Measurements from ENCODE around the gene ZNF608.
A peak's percentile ranks its signal among the peaks of the same experiment; 100 is the strongest.

Gene ZNF608

DNA sequence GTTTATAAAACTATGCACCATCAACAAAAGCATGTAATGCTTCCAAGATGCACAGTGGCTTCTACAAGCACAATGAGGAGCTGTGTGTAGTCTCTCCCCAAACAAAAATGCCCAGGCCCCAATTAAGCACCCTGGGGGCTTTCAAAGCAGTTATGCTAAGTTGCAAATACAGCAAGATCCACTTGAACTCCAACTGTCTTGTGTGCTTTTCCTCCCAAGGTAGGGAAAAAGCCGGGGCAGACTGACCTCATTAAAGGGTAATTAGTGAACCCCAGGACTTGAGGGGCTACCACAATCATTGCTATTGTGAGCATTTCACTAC is 13.1 kb downstream of the ZNF608 start:
- Histone ChIP-seq H3K4me1 (ENCODE audit: control insufficient read depth, insufficient read depth, low read length) (peaks cover 35% of the 10 kb centered on the region), H3K36me3 (ENCODE audit: control insufficient read depth, insufficient read depth, low read length, severe bottlenecking) (no peaks in the 10 kb centered on the region), H3K4me3 (ENCODE audit: low read length) (no peak overlapping the region), H3K9ac (ENCODE audit: low read length) (no peak overlapping the region), H3K27me3 (replicated peaks; ENCODE audit: control insufficient read depth, insufficient read depth, low read length) (no peaks in the 10 kb centered on the region), H3K9me3 (ENCODE audit: control insufficient read depth, low read length) (no peaks in the 10 kb centered on the region)
- DNase-seq (ENCODE audit: low read depth), result no peak

DNA sequence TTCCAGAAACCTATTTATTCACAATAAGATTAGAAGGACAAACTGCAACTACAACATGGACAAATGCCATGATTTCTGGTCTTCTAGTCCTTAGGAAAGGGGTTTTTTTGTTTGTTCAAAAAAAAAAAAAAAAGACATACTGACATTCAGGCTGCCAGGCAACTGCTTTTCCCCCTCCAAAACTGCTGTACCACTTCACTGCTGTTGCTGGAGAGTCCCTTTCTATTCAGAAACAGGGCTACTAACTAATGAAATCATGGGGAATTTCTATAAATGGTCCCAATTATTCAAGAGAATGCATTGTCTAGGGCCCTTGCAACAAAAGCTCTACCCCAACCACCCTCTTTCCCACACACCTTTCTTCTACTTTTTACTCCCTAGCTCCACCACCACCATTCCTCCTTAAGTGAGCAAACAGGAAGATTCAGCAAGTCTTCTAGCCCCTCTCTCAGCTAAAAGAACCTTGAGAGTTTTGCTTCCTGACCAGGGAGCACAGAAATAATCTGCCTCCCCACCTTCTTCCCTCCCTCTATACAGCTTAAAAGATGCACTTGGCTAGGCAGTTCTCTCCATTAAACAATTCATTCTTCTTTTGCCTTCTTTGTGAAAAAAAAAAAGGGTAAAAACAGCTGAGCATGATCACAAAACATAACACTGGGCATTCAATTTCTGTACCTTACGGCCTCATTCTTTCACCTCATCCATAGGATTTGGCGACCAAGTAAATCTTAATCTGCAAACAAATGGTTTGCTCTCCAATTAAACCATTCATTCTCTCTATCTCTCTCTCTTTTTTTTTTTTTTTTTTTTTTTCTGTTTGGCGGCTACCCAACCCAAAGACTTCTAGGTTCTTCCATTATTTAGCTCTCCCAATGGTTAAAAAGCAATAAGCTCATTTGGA is 13.8 kb downstream of the ZNF608 start:
- no peak overlapping the region for H3K9ac ChIP-seq (ENCODE audit: low read length)
- no peak overlapping the region for H3K4me3 ChIP-seq (ENCODE audit: low read length)
- H3K36me3 ChIP-seq (ENCODE audit: control insufficient read depth, insufficient read depth, low read length, severe bottlenecking), result no peaks in the 10 kb centered on the region
- H3K4me1 ChIP-seq (ENCODE audit: control insufficient read depth, insufficient read depth, low read length), result peaks cover 35% of the 10 kb centered on the region
- no peak for DNase-seq (ENCODE audit: low read depth)
- no peaks in the 10 kb centered on the region for H3K27me3 ChIP-seq (replicated peaks; ENCODE audit: control insufficient read depth, insufficient read depth, low read length)
- H3K9me3 ChIP-seq (ENCODE audit: control insufficient read depth, low read length), result no peaks in the 10 kb centered on the region

DNA sequence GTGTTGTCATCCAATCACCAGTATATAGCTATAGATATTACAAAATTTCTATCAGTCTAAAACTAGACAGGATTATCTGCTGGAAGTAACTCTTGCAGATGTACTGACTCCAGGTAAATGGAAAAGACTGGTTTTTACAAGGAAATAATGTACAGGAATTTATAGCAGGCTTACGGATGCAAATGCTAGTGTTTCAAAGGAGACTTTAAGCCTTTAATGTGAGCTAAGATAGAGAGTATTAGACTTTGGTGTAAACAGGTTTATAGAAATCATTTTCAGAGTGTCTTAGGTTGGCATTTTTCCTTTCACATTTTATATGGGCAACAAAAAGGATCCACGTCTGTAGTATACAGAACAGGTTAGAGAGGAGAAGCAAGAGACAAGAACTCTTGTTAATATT is 16.1 kb downstream of the ZNF608 start:
- no peaks in the 10 kb centered on the region for H3K36me3 ChIP-seq (ENCODE audit: control insufficient read depth, insufficient read depth, low read length, severe bottlenecking)
- H3K9me3 ChIP-seq (ENCODE audit: control insufficient read depth, low read length), result no peaks in the 10 kb centered on the region
- H3K4me1 ChIP-seq (ENCODE audit: control insufficient read depth, insufficient read depth, low read length), result peaks cover 27% of the 10 kb centered on the region
- H3K27me3 ChIP-seq (replicated peaks; ENCODE audit: control insufficient read depth, insufficient read depth, low read length), result no peaks in the 10 kb centered on the region
- no peak overlapping the region for H3K4me3 ChIP-seq (ENCODE audit: low read length)
- H3K9ac ChIP-seq (ENCODE audit: low read length), result no peak overlapping the region
- no peak for DNase-seq (ENCODE audit: low read depth)

DNA sequence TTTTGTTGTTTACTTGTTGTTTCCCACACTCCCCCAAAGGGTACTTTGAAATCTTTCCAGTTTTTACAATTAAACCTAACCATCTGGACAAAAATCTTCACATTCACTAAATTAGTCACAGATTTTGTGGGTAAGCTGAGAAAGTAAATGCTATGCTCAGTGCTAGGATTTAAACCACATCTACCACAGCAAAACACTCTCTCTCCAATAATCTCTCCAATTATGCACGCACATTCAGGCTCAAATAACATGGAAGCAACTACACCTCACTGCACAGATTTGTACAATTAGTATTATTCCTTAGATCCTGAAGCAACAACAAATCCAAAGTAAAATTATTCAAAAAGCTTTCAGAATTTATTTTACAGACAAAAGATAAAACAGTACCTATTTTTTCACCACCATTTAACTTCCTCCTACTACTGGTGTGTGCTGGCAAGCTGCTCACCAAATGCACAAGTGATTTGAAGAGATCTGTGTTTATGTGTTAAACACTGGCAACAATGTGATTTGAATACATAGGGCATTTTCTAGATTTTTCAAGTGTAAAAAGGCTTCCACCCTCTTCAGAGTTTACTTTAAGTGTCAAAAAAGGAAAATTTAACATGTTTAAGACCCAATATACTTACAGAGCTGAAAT is 16.6 kb downstream of the ZNF608 start:
- Histone ChIP-seq H3K9me3 (ENCODE audit: control insufficient read depth, low read length) (no peaks in the 10 kb centered on the region), H3K4me3 (ENCODE audit: low read length) (no peak overlapping the region), H3K4me1 (ENCODE audit: control insufficient read depth, insufficient read depth, low read length) (peaks cover 25% of the 10 kb centered on the region), H3K9ac (ENCODE audit: low read length) (no peak overlapping the region), H3K27me3 (replicated peaks; ENCODE audit: control insufficient read depth, insufficient read depth, low read length) (no peaks in the 10 kb centered on the region), H3K36me3 (ENCODE audit: control insufficient read depth, insufficient read depth, low read length, severe bottlenecking) (no peaks in the 10 kb centered on the region)
- DNase-seq (ENCODE audit: low read depth), result peak; percentile 17

DNA sequence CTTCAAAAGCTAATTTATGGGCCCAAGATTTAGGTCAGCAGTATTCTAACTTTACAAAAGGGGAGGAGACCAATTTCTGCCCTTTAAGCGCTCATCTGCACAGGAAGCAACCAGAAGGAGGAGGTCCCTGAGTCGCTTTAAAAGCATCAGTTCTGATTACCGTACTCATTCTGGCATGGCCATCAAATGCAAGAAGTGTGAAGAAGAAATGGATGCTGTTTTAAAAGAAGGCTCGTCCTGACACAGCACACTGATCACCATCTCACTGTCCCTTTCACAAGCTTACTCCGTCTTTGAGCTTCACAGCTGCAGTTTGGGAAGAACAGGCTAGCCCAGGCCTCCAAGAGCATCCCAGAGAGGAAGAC is 17.5 kb downstream of the ZNF608 start:
- Histone ChIP-seq H3K36me3 (ENCODE audit: control insufficient read depth, insufficient read depth, low read length, severe bottlenecking) (no peaks in the 10 kb centered on the region), H3K4me3 (ENCODE audit: low read length) (no peak overlapping the region), H3K9ac (ENCODE audit: low read length) (no peak overlapping the region), H3K4me1 (ENCODE audit: control insufficient read depth, insufficient read depth, low read length) (peaks cover 16% of the 10 kb centered on the region), H3K9me3 (ENCODE audit: control insufficient read depth, low read length) (no peaks in the 10 kb centered on the region), H3K27me3 (replicated peaks; ENCODE audit: control insufficient read depth, insufficient read depth, low read length) (no peaks in the 10 kb centered on the region)
- no peak for DNase-seq (ENCODE audit: low read depth)

DNA sequence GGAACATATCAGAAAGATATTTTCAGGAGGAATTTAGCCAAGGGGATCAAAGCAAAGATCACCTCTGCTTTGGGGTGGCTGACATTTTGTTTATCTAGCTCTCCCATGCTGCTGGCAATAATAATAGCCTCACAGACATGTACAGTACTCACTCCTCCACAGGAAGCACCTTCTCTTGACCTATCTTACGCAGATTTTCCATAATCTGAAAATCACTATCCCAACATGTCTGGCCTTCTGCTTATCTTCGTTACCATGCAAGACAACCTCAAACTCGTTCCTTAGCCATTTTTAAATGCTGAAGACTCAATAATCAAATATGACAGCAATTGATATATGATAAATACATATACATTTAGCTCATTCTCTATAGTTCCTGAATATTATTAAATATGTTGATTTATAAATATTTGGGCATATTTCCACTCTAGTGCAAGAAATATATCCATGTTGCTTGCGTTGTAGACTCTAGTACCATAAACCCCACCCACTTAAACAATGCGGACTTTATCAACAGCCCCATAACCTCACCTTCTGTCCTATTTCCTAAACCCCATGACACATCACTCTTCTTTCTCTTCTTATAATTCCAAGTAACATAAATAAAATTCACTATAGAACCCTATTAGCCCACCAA is 18.0 kb downstream of the ZNF608 start:
- no peak overlapping the region for H3K4me3 ChIP-seq (ENCODE audit: low read length)
- DNase-seq (ENCODE audit: low read depth), result no peak
- H3K36me3 ChIP-seq (ENCODE audit: control insufficient read depth, insufficient read depth, low read length, severe bottlenecking), result no peaks in the 10 kb centered on the region
- no peak overlapping the region for H3K9ac ChIP-seq (ENCODE audit: low read length)
- peaks cover 16% of the 10 kb centered on the region for H3K4me1 ChIP-seq (ENCODE audit: control insufficient read depth, insufficient read depth, low read length)
- H3K9me3 ChIP-seq (ENCODE audit: control insufficient read depth, low read length), result no peaks in the 10 kb centered on the region
- no peaks in the 10 kb centered on the region for H3K27me3 ChIP-seq (replicated peaks; ENCODE audit: control insufficient read depth, insufficient read depth, low read length)

DNA sequence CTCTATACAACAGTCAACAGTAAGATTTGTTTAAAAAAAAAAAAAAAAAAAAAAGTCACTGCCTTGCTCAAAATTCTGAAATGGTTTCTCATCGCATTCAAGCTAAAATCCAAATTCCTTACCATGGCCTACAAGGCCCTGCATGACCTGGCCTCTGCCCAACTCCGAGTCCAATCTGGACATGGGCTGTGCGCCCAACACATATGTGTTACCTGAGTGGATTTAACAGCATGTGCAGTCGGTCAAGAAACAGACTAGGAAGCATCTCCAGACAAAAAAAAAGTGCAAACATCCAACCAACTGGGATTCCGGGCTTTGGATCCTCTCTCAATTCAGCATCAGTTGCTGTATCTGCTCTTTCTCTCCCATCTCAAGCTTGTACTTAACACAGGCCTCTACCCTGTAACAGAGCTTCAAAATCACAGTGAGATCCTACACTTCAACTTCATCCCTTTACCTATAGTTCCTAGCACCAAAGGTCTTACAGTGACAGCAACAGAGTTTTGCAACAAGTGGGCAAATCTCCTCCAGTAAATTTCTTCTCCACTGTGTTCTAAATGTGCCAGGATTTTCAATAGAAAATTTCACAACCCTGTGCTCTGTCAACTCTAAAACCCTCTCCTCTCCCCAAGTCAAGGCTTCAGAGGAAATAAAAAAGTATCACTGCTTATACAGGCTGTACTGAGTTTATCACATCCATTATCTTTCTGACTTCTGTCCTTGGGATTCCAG is 19.6 kb downstream of the ZNF608 start:
- Histone ChIP-seq H3K4me1 (ENCODE audit: control insufficient read depth, insufficient read depth, low read length) (peaks cover 8% of the 10 kb centered on the region), H3K27me3 (replicated peaks; ENCODE audit: control insufficient read depth, insufficient read depth, low read length) (no peaks in the 10 kb centered on the region), H3K9ac (ENCODE audit: low read length) (no peak overlapping the region), H3K4me3 (ENCODE audit: low read length) (no peak overlapping the region), H3K36me3 (ENCODE audit: control insufficient read depth, insufficient read depth, low read length, severe bottlenecking) (no peaks in the 10 kb centered on the region), H3K9me3 (ENCODE audit: control insufficient read depth, low read length) (no peaks in the 10 kb centered on the region)
- no peak for DNase-seq (ENCODE audit: low read depth)

DNA sequence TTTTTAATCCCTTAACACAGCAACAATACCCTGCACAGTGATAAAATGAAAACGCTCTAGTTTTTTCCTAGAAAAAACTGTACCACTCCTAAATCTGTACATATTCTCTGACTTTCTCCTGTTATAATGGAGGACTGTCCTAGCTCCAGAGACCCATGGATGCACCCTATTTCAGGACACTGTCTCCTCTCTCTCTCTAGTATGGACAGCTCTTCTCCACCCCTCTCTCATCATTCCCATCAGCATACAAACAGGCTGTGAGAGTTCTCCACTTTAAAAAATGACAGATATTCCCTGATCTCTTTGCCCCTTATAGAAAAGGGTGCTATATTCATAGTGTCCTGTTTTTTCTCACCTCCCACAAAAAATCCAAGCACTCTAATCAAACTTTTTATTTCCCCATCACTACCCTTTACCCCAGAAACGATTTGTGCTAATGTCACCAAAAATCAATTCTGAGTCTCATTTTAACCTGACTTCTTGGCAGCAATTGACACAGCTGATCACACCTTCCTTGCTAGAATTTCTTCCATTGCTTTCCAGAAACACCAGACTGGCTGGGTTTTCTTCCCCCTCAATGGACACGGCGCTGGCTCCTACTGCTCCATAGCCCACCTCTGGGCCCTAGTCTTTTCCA is 20.7 kb downstream of the ZNF608 start:
- Histone ChIP-seq H3K9me3 (ENCODE audit: control insufficient read depth, low read length) (no peaks in the 10 kb centered on the region), H3K36me3 (ENCODE audit: control insufficient read depth, insufficient read depth, low read length, severe bottlenecking) (no peaks in the 10 kb centered on the region), H3K9ac (ENCODE audit: low read length) (no peak overlapping the region), H3K4me1 (ENCODE audit: control insufficient read depth, insufficient read depth, low read length) (peaks cover 12% of the 10 kb centered on the region), H3K4me3 (ENCODE audit: low read length) (no peak overlapping the region), H3K27me3 (replicated peaks; ENCODE audit: control insufficient read depth, insufficient read depth, low read length) (no peaks in the 10 kb centered on the region)
- DNase-seq (ENCODE audit: low read depth), result no peak

DNA sequence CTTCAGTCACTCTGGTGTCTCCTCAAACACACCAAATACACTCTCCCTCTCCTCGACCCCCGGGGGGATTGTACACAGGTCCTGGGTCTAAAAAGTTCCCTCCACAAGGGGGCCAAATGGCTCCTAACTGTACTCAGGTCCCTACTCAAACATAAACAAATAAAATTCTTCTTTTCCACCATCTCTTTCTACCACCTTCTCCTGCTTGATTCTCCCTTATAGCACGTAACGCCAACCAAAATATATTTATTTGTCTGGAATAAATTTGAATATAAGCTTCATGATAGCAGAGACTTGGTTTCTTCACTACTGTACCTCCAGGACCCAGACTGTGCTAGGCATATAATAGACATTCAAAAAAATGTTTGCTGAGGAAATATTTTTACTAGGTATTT is 21.4 kb downstream of the ZNF608 start:
- H3K9me3 ChIP-seq (ENCODE audit: control insufficient read depth, low read length), result no peaks in the 10 kb centered on the region
- peaks cover 12% of the 10 kb centered on the region for H3K4me1 ChIP-seq (ENCODE audit: control insufficient read depth, insufficient read depth, low read length)
- H3K36me3 ChIP-seq (ENCODE audit: control insufficient read depth, insufficient read depth, low read length, severe bottlenecking), result no peaks in the 10 kb centered on the region
- DNase-seq (ENCODE audit: low read depth), result no peak
- H3K9ac ChIP-seq (ENCODE audit: low read length), result no peak overlapping the region
- no peaks in the 10 kb centered on the region for H3K27me3 ChIP-seq (replicated peaks; ENCODE audit: control insufficient read depth, insufficient read depth, low read length)
- H3K4me3 ChIP-seq (ENCODE audit: low read length), result no peak overlapping the region

DNA sequence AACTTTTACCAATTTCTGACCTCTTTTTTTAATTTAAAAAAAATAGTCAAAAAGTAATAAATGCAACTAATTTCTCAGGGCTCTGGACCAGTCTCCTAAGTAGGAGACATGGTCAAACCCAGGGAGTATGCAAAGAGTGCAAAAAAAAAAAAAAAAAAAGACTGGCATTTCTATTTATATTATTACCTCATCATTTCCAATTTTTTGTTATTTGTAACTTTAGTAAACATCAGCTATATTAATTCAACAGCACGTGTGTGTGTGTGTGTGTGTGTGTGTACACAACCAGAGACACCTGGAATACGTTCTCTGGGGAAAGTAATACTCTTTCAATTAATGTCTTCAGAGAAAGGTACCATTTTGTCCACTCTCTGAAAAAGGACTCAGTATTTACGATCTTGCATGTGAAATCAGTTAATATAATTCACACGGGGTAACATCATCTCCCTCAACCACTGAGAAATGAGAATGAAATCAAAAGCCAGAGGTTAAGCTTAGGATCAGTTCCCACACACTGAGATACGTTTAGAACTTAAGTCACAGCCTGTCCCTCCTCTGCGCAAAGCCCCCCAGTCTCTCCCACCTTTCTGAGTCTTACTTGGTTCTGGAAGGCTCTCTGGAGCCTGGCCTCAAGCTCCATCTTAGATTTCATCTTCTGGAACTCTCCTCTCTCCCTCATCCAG is 21.9 kb downstream of the ZNF608 start:
- peaks cover 12% of the 10 kb centered on the region for H3K4me1 ChIP-seq (ENCODE audit: control insufficient read depth, insufficient read depth, low read length)
- H3K36me3 ChIP-seq (ENCODE audit: control insufficient read depth, insufficient read depth, low read length, severe bottlenecking), result no peaks in the 10 kb centered on the region
- no peaks in the 10 kb centered on the region for H3K27me3 ChIP-seq (replicated peaks; ENCODE audit: control insufficient read depth, insufficient read depth, low read length)

More for the DNA sequence above, 21.9 kb downstream of the ZNF608 start:
- no peak overlapping the region for H3K4me3 ChIP-seq (ENCODE audit: low read length)
- H3K9ac ChIP-seq (ENCODE audit: low read length), result no peak overlapping the region
- H3K9me3 ChIP-seq (ENCODE audit: control insufficient read depth, low read length), result no peaks in the 10 kb centered on the region
- no peak for DNase-seq (ENCODE audit: low read depth)
